Measurements from ENCODE around the gene STK11IP.
A peak's percentile ranks its signal among the peaks of the same experiment; 100 is the strongest.

Gene STK11IP

DNA sequence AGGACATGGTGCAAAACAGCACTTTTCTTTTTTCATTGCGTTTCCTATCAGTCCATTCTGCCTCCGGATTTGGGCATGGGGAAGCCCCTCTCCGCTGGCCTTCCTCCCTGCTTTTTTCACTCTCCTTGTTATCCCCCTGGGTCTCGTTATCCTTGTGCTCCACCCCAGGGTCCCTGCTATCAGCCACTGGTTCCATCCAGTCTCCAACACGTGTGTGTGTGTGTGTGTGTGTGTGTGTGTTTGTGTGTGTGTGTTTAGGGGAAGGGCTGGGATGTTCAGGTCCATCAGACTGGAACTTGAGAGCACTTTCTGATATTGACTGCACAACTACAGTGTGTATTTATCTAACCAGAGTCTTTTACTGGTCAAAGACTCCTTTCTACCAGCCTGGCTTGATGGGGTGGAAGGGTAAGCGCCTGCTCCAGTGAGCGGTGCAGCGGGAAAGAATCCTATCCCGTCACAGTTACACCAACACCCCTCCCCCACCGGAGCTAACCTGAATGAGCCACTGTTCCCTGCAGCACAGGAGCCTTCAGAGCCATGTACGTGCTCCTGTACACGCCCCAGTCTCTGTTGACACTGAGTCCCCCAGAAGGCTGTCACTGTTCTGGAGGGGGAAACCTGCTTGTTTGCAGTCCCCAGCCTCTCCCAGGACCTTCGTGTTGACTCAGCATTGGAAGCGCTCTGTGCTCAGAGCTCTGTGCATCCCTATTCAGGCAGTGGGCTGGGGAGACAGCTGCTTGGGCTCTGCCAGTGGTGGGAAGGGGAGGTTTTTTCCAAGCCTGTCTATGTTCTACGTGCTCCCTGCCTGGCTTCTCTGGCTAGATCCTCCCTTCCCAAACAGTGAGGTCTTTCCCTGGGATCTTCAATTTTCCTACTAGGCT is 20.9 kb upstream of the STK11IP start:
- in situ Hi-C loops (cut with MboI; ENCODE audit: low pct_unique_long_range_greater_than_20kb, low sequenced_read_pairs), result no loop called here
- no peak for DNase-seq

DNA sequence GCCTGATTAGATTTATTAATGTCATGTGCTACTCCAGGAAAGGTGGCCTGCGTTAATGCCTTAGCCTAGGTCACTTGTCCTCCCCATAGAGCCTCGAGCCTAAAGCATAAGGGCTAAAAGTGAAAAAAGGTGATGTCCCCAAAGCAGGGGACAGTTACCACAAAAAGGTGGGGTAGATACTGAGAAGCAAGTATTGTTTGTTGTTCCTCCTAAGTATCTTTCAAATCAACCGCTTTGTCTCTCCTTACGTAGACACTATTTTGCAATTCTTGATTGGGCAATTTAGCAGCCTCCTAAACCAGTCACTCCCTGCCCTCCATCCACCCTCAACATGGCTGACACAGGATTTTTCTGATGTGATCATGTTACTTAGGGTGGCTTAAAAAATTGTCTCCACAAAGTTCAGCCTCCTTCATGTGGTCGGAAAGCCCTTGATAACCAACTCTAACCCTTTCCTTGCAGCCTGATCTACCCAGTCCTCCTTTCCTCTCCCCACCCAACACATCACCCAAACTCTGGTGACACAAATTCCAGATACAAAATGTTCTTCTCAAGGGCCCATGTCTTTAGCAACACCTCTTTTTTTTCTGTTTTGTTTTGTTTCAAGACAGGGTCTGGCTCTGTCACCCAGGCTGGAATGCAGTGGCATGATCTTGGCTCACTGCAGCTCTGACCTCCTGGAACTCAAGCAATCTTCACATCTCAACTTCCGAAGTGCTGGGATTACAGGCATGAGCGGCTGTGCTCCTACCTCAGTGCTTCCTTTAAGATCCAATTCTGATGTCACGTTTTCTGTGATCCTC is 18.6 kb upstream of the STK11IP start:
- in situ Hi-C loops (cut with MboI; ENCODE audit: low pct_unique_long_range_greater_than_20kb, low sequenced_read_pairs), result no loop called here

DNA sequence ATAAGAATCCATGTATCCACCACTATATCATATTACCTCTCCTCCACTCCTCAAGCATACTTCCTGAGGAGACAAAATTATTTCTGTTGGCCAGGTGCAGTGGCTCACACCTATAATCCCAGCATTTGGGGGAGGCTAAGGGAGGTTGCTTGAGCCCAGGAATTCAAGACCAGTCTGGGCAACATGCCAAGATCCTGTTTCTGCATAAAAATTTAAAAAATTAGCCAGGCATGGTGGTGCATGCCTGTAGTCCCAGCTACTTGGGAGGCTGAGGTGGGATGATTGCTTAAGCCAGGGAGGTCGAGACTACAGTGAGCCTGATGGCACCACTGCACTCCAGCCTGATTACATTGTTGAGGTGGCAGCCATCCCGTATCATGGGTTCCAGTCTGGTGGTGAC is 16.3 kb upstream of the STK11IP start:
- DNase-seq, result no peak
- in situ Hi-C loops (cut with MboI; ENCODE audit: low pct_unique_long_range_greater_than_20kb, low sequenced_read_pairs), result no loop called here

More for the DNA sequence above, 18.6 kb upstream of the STK11IP start:
- no peak for DNase-seq

GRCh38 chr2:219591091-219591490 is 6.6 kb upstream of the STK11IP start:
- no peak for DNase-seq
- in situ Hi-C loops (cut with MboI; ENCODE audit: low pct_unique_long_range_greater_than_20kb, low sequenced_read_pairs), result no loop called here

DNA sequence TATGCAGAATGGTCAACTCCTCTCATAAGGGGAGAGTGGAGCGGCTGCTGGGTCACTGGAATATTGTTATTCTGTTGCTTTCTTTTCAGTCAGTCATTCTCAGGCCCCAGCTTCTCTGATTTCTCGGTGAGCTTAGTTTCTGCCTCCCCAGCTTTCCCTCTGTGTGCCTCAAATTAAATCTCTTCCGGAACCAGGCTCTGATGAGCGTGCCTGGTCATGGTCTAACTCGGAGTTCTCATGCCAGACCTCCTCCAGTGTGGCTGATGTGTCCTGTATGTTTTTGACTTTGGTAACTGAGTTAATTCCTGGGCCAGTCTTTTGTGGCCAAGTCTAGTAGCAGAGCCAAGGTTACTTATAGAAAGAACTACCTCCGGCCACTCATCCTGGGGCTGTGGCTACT is 4.9 kb upstream of the STK11IP start:
- no peak for DNase-seq
- in situ Hi-C loops (cut with MboI; ENCODE audit: low pct_unique_long_range_greater_than_20kb, low sequenced_read_pairs), result no loop called here

GRCh38 chr2:219593154-219593553 is 4.5 kb upstream of the STK11IP start:
- in situ Hi-C loops (cut with MboI; ENCODE audit: low pct_unique_long_range_greater_than_20kb, low sequenced_read_pairs), result no loop called here

DNA sequence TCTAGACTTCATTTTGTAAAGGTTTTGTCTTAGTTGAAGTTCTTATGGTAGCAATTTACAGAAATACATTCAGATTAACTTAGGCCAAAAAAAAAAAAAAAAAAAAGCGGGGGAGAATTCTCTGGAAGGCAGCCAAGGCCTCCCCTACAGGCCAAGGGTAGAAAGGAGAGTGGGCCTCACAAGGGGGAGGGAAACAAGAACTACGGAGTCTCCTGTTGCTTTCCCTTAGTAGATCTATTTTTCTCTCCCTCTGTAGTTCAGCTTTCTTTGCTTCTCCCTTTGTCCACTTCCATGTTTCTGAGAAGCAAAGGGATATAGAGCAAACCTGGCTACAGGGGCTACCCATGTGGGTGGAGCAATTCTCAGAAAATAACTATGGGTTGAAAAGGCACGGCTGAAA is 2.4 kb upstream of the STK11IP start:
- in situ Hi-C loops (cut with MboI; ENCODE audit: low pct_unique_long_range_greater_than_20kb, low sequenced_read_pairs), result no loop called here
- DNase-seq, result peak; percentile 77

More at GRCh38 chr2:219593154-219593553, 4.5 kb upstream of the STK11IP start:
- no peak for DNase-seq

- DNase-seq, result no peak
- in situ Hi-C loops (cut with MboI; ENCODE audit: low pct_unique_long_range_greater_than_20kb, low sequenced_read_pairs), result no loop called here
Measured at GRCh38 chr2:219596954-219597551, 604 bp upstream of the STK11IP start.

- in situ Hi-C loops (cut with MboI; ENCODE audit: low pct_unique_long_range_greater_than_20kb, low sequenced_read_pairs), result no loop called here
- DNase-seq, result no peak
Measured at GRCh38 chr2:219598308-219599078, 836 bp downstream of the STK11IP start.

DNA sequence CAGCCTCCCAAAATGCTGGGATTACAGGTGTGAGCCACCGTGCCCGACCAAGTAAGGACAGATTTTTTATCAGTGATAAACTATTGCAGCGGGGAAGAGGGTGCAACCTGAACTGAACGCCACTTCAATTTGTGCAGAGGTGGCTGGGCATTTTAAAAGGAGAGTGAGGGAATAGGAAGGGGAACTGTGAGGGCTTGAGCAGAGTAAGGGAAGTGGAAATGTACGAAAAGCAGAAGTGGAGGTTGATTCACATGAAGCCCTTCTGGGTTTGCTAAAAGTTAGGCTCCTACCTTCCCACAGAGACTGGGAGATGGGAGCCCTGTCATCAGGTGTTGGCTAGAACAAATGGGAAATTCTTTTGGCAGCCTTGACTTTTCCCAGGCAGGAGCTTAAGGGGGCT is 6.1 kb downstream of the STK11IP start:
- in situ Hi-C loops (cut with MboI; ENCODE audit: low pct_unique_long_range_greater_than_20kb, low sequenced_read_pairs), result no loop called here
- DNase-seq, result peak; percentile 82

- in situ Hi-C loops (cut with MboI; ENCODE audit: low pct_unique_long_range_greater_than_20kb, low sequenced_read_pairs), result no loop called here
- DNase-seq, result no peak
Measured at GRCh38 chr2:219605607-219605954, 7.9 kb downstream of the STK11IP start.

DNA sequence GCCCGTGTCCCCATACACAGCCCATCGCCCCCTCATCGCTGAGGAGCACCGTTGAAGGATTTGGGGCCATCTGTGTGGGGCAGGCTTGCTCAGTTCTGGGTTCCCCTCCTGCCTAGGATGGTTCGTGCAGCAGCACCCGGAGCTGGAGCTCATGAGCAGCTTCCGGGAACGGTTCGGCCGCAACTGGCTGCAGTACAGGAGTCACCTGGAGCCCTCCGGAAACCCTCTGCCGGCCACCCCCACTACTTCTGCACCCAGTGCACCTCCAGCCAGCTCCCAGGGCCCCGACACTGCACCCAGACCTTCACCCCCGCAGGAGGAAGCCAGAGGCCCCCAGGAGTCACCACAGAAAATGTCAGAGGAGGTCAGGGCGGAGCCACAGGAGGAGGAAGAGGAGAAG is 10.3 kb downstream of the STK11IP start:
- in situ Hi-C loops (cut with MboI; ENCODE audit: low pct_unique_long_range_greater_than_20kb, low sequenced_read_pairs), result no loop called here
- DNase-seq, result no peak

GRCh38 chr2:219608399-219608964 is 10.8 kb downstream of the STK11IP start:
- in situ Hi-C loops (cut with MboI; ENCODE audit: low pct_unique_long_range_greater_than_20kb, low sequenced_read_pairs), result no loop called here
- DNase-seq, result no peak

DNA sequence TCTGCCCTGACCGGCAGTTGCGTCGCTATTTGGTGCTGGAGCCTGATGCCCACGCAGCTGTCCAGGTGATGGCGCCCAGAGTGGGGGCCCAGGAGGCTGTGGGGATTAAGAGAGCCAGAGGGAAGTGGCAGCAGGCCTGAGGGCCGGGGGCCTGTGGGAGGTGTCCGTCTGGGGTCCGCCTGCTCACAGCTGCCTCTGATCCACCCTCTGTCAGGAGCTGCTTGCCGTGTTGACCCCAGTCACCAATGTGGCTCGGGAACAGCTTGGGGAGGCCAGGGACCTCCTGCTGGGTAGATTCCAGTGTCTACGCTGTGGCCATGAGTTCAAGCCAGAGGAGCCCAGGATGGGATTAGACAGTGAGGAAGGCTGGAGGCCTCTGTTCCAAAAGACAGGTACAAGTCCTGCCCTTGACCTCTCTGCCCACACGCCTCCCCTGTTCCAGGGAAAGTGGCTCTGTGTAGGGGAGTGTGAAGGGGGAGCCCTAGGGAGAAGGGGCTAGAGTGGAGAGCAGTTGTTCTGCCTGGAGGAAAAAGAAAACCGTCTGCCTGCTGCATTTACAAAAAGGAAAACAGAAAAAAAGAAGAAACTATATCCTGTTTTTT is 11.6 kb downstream of the STK11IP start:
- in situ Hi-C loops (cut with MboI; ENCODE audit: low pct_unique_long_range_greater_than_20kb, low sequenced_read_pairs), result no loop called here
- no peak for DNase-seq

DNA sequence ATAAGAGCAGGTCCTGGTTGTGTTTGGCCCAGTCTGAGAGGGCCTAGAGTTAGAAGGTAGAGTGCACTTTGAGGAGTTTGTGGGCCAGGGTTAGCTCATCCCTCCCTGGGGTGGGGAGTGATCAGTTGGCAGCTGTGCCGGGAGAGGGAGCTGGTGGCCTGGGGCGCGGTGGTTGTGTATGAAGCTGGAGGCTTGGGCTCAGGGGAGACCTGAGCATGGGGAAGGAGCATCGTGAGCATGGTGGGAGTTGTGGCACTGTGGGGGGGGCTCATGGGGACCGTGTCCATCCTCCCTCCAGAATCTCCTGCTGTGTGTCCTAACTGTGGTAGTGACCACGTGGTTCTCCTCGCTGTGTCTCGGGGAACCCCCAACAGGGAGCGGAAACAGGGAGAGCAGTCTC is 13.6 kb downstream of the STK11IP start:
- DNase-seq, result no peak
- in situ Hi-C loops (cut with MboI; ENCODE audit: low pct_unique_long_range_greater_than_20kb, low sequenced_read_pairs), result no loop called here

GRCh38 chr2:219611866-219612576 is 14.4 kb downstream of the STK11IP start:
- in situ Hi-C loops (cut with MboI; ENCODE audit: low pct_unique_long_range_greater_than_20kb, low sequenced_read_pairs), result no loop called here
- DNase-seq, result no peak

GRCh38 chr2:219612577-219613286 is 15.1 kb downstream of the STK11IP start:
- in situ Hi-C loops (cut with MboI; ENCODE audit: low pct_unique_long_range_greater_than_20kb, low sequenced_read_pairs), result no loop called here
- DNase-seq, result no peak

Data from KBM-7 (cell line).